HG03045 (cell line): ENCODE data around the gene SYT7.
"Not testable (repeated sequence)": the region's sequence is repeated elsewhere in the genome, so short reads cannot be mapped to it uniquely, and the experiment has no call there.

Experiments used
- ATAC-seq: cut with Tn5 transposase; IDR thresholded peaks from one replicate; pipeline ENCODE4 v1.9.1; 2021; ENCODE audit warnings: mild to moderate bottlenecking, moderate library complexity; ENCODE audit not compliant: unreplicated experiment

Gene SYT7, protein sequence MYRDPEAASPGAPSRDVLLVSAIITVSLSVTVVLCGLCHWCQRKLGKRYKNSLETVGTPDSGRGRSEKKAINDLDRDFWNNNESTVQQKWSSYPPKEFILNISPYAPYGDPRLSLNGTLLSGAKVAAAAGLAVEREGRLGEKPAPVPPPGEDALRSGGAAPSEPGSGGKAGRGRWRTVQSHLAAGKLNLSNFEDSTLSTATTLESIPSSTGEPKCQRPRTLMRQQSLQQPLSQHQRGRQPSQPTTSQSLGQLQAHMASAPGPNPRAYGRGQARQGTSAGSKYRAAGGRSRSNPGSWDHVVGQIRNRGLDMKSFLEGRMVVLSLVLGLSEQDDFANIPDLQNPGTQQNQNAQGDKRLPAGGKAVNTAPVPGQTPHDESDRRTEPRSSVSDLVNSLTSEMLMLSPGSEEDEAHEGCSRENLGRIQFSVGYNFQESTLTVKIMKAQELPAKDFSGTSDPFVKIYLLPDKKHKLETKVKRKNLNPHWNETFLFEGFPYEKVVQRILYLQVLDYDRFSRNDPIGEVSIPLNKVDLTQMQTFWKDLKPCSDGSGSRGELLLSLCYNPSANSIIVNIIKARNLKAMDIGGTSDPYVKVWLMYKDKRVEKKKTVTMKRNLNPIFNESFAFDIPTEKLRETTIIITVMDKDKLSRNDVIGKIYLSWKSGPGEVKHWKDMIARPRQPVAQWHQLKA

DNA sequence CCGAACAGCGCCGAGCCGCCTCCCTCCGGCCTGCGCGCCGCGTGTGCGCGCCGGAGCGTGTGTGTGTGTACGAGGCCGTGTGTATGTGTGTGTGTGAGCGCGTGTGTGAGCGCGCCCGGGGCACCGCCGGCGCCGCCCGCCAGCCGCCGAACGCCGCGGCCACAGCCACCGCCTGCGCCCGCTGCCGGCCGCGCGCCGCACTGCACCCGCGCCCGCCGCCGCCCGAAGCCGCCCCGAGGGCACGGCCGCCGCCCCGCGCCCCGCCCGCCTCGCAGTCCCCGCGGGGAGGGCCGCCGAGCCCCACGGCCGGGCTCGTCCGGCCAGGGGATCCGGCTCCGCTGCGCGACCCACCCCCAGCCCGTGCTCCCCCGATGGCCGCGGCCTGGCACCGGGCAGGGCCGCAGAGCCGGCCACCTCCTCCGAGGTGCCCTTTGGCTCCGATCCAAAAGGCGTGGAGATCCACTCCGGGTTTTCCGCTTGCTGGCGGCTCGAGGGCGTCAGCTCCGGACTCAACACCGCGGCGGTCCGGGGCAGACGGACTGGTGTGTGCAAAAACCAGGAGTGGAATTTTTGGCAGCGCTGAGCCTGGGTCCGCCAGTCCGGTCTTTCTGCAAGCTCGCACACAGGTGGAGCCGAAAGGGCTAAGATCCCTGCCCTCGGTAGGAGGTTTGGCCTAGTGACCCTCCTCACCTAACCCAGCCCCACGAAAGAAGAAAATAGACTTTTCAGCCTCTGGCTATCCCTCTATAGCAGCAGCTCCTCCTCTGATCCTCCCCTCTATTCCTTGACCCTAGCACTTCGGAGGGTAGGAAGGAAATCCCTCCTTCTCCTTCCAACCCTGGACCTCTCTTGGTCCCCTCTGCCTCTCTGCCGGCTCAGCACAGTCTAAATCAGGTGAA, at the start of gene SYT7:
TSS of gene SYT7 (minus strand) at position 47 of the 899 bp plus-strand sequence. CDS start 256 bp downstream, outside the sequence.
- peak; percentile 78 for ATAC-seq

DNA sequence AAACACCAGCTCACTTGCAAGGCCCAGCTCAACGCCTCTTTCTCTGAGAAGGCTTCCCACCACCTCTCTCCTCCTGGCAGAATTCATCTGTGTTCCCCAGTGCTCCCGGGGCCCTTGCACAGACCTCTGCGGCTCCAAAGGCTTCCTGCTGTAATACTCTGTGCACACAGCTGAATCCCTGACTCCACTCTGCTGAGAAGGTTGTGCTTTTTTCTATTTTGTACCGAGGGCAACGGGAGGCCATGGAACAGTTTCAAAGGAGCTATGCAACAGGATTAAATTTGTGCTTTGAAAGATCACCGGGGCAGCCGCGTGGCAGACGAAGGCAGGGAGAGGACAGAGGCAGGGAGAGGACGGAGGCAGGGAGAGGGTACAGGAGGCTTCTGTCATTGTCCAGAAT, 49.2 kb upstream of the SYT7 start:
- ATAC-seq, result no peak

DNA sequence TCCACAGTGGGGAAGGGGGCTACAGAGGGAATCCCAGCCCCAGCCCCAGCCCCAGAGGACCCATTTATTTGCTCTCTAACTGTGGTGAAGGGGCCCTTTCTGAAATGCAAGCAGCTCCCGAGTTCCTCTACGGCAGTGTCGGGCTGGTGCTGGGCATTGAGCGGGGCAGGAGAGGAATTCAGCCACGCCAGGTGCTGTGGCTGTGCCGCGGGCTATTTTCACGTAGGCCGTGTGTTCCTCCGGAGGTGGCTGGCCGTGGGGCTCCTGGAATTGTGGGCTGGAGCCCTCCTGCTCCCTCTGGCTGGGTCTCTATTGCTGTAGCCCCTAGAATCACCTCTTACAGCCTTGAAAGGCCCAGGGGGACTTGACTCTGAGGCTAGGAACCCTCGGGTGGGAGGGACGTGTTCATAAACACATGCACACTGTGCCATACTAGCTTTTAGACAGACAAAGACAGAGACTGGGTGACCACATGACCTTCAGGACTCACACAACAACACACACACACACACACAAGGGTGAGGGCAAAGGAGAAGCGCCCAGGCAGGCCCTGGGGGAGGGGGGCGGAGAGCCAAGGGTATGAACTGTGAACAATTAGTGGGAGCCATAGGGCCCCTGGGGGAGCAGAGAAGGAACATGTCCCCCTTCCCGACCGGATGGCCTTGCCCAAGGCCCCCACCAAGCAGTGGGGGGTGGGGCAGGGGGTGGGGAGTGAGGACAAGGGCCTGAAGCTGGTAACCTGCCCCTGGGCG, 48.4 kb upstream of the SYT7 start:
- ATAC-seq, result no peak

DNA sequence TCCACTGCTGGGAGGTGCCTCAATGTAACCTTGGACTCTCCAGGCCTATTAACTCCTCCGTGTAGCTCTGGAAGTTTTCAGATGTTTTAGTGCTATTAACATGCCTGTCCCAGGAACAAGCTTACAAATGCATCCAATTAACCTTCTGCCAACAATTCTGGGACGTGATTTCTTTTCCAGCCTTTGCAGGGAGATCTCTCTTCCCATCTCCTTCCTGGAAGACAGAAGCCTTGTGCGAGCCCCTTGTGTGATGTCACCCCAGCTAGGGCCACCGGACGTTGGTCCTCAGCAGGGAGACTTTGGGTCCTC, 47.7 kb upstream of the SYT7 start:
- ATAC-seq, result no peak

DNA sequence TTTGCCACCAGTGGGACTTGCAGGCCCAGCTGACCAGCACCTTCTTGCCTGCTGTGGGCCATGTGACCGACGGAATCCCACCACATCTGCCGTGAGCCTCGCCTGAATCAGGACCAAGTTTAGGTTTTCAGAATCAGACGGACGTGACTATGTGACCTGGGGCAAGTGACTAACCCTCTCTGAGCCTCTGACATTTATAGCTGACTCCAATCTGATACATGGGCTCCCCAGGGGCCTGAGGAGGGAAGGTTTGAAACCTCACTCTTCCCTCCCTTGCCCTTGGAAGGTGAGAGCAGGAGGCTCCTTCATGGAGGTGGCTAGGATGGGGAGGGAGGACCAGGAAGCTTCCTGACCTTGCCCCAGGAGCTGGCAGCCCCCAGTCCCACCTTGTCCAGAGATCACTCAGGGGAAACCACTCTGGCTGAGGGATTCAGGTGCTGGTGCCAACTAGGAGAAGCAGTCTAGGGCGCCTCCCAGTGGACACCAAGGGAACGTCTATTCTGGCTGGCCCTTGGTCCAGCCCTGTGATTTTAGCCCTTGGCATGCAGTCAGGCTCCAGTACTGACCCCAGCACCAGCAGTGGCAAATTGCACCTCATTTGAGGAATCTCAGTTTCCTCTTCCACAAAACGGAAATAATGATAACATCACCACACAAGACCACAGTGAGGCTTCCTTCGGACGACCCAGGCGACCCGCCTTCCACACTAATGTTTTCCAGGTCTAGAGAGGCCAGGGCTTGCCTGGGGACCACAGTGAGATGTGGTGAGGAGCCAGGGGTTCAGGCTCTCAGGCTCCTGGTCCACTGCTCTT, 47.2 kb upstream of the SYT7 start:
- ATAC-seq, result no peak

DNA sequence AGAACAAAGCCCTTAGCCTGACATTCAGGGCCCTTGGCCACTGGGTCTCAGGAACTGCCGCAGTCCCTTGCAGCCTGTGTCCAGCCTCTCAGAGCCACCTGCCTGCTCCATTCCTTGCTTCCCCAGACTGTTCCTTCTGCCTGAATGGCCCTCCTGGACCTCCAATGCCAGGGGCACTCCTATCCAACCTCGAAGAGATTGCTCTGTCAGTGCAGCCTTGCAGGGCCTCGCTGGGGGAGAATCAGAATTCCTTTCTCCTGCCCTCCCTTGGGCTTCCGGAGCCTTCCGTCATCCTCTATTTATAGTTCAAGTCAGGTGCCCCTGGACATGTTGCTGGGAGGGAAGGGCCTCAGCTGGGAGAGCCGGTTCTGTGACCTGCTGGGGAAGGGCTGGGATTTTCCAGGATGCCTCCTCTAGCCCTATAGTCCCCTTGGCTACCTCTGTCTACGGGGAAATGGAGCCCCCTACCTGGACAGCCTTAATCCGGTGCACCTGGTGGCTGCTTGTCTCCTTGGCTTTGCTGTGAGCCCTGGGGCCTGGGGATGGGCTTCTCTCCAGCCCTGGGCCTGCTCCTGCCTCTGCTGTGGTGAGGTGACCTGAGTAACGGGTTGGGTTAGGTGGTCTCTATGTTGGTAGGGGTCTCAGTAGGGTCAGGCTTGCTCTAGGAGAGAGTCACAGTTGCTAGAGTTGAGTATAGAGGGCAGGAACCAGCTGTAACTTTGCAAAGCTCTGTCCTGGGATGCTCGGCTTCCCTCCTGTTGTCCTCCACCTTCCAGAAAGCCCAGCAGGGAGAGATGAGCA, 45.9 kb upstream of the SYT7 start:
- no peak for ATAC-seq

DNA sequence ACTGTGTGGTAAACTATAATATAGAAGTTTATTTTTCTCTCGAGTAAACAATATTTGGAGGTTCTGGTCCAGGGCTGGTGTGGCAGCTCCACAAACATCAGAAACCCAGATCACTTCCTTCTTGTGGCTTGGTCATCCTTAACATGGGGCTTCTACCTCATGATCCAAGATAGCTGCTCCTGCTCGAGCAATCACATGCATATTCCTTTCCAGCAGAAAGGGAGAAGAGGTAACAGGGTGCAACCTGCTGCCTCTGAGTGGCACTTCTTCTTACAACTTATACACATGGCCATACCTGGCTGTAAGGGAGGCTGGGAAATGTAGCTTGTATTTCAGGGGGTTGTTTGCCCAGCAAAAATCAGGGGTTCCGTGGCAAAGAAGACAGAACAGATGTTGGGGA, 44.6 kb upstream of the SYT7 start:
- ATAC-seq, result no peak

DNA sequence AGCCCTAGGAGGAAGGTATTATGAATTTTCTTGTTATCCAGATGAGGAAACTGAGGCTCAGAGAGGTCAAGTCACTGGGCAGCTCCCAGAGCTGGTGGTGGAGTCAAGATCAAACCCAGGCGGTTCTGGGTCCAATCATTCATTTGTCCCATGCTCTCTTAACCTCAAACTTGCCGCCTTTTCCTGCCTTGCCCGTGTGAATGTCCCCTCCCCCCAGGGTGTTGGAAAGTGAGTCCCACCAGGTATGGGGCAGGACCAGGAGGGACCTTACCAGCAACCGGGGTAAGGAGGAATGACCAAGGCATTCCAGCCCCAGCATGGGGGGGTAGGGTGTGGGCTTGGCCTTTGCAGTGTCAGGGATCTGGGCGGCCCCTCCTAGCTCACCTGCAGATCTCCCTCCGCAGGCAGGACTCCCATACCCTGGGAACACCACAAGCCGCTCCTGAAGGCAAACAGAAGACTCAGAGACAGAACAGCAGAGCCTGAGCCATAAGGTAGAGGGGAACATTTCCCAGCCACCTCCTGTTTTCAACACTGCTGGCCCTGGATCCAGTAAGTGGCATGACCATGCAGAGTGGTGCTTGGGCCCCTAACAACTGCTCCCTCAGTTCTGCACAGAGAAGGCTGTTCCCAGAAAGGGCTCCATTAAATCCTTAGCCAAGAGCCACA, 41.2 kb upstream of the SYT7 start:
- no peak for ATAC-seq

DNA sequence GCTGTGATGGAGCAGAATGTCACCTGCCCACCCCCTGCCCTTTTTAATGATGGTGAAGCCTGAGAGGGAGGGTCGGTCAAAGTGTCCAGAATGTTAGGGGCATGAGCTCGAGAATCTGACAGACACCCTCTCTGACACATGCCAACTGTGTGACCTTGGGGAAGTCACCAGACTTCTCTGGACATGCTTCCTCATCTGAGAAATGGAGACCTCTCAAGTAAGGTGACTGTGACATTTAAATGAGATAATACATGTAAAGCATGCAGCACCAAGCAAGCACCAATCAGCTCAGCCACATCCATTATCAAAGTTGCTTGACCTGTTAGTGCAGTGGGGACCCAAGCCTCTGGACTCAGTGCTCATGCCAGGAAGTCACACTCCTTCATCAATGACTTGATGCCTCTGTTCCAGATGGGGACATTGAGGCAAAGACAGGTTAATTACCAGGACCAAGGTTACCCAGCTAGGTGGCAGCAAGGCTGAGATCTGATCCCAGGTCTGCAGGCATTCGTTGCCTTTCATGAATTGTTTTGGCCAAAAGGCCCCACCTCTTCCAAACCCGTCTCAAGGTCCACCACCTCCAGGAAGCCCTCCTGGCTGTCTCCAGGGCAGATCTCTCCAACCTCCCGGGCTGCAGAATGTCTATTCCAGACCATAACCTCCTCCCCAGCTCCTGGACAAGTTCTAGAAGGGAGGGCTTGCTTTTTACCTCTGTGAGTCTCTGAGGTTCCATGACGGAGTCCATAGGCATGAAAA, 38.8 kb upstream of the SYT7 start:
- ATAC-seq, result no peak

DNA sequence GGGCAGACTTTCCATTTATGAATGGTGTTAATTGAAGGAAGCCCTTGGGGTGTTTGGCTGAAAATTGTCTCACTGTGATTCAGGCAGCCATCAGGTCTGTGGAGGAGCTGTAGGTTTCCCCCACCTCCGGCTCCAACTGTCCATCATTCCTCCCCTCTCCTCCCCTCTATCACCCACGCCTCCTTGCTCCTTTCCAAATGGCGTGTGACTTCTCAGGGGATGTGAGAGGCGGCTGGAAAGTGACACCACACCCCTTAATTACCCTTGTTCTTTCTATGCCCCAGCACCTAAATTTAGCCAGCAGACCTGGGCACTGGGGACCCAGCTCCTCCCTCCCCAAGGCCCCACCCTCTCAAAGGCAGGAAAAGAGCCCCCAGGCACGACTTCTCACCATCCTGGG, 38.1 kb upstream of the SYT7 start:
- no peak for ATAC-seq

DNA sequence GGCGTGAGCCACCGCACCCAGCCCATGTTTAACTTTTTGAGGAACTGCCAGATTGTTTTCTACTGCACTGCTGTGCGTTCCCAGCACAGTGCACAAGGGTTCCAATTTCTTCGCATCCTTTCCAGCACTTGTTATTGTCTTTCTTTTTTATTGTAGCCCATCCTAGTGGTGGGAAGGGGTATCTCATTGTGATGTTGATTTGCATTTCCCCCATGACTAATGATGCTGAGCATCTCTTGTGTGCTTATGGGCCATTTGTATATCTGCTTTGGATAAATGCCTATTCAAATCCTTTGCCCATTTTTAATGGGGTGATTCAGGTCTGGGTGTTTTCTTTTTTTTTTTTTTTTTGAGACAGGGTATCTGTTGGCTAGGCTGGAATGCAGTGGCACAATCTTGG, 36.6 kb upstream of the SYT7 start:
- ATAC-seq, result no peak

DNA sequence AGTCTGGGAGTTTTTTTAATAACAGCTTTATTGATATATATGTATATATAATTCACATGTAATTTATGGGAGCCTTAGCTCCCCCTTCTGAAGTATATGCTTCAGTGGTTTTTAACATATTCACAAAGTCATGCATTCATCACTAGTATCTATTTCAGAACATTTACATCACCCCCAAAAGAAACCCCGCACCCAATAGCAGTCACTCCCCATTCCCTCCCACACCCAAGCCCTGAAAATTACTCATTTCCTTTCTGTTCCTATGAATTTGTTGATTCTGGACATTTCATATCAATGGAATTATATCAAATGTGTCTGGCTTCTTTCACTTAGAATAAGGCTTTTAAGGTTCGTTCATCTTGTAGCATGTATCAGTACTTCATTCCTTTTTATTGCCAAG, 35.6 kb upstream of the SYT7 start:
- ATAC-seq, result no peak

DNA sequence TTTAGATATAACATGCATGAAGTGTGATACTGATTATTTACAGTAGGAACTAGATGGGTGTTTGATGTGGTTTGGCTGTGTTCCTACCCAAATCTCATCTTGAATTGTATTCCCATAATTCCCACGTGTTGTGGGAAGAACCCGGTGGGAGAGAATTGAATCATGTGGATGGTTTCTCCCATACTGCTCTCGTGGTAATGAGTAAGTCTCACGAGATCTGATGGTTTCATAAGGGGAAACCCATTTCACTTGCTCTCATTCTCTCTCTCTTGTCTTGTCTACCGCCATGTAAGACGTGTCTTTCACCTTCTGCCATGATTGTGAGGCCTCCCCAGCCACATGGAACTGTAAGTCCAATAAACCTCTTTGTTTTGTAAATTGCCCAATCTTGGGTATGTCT, 33.9 kb upstream of the SYT7 start:
- not testable (repeated sequence) for ATAC-seq

DNA sequence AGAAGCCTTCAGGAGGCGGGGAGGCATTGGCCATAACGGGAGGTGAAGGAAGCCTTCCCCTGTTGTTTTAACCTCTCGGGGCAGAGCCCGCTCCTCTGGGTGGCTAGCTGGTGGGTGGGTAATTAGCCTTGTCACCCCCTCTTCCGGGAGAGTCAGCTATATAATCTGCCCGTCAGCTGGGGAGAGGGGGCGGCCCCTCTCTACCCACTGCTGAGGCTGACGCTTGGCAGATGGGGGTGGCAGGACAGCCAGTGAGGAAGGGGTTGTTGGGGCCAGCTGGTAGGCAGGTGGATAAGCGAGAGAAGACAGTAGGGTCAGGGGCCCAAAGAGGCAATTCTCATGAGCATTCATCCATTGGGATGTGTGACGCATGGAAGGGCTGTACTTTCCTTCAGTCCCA, 33.0 kb upstream of the SYT7 start:
- ATAC-seq, result no peak

DNA sequence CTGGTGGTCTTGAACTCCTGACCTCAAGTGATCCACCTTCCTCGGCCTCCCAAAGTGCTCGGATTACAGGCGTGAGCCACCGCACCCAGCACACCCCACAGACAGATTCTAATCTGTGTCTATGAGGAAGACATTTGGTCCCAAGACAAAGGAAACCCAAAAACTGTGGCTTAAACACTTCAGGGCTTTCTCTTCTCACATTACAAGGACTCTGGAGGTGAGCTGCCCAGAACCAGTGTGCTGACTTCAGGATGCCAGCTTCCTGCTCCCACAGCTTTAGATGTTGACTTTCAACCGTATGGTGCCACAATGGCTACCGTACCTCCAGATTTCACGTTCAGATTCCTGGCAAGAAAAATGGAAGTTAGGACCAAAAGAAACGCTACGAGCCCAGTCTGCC, 32.2 kb upstream of the SYT7 start:
- no peak for ATAC-seq

DNA sequence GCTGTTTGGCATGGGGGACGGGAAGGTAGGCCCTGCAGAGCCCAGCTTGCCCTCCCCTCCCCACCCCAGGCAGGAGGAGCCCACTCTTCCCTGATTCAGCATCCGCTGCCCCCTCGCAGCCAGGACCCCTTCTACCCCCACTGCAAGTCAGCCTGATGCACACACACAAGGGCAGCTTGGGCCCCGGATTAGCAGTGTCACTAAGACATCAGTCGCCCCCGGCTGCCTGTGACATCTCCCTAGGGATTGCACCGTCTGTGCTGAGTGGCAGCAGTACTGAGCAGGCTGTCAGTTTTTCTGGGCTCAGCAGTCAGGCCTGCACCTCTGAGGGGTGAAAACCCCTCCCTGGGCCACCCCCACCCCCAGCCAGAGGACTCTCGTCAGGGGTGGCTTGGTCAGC, 30.4 kb upstream of the SYT7 start:
- no peak for ATAC-seq

DNA sequence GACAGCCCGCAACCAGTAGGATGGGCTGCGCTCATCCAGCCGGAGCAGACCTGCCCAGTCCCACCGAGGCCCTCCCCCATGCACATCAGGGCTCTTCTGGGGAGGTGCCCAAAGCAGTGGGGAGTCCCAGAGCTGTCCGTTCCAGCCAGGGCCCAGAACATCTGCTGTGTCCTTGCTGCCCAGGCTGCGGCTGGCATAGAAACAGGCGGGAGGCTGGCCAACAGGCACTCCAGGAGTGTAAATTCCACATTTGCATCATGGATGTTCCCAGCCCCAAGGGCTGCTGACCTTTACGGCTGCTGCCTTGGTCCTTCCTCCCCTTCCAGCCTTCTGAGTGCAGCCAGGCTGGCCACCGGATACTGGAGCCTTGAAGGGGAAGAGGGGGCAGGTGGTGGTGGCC, 30.0 kb upstream of the SYT7 start:
- no peak for ATAC-seq

DNA sequence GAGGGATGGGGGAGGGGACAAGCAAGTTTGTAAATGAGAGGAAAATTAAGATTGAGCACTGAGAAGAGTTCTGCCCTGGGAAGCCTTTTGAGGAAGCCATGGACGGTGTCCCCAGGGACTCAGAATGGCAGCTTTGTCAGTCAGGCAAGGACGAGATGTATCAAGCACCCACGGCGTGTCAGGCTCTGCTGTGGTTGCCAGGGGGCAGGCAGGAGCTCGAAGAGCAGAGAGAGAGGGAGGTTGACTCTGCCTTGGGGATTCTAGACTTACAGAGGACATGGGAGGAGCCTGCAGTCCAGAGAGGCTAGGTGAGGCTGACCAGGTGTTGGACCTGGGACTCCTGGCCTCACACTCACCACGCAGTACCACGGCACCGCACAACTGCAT, 29.1 kb upstream of the SYT7 start:
- ATAC-seq, result no peak
